Ishikawa (cell line): ENCODE data around the gene LRP5.

Experiments
- CEBPB ChIP-seq: IDR thresholded peaks from 2 replicates; pipeline ENCODE4 v1.6.1; 2012
- FOXM1 ChIP-seq: IDR thresholded peaks from 2 replicates; pipeline ENCODE4 v1.6.1; 2012; ENCODE audit warnings: low read depth, borderline replicate concordance
- TF ChIP-seq, protein P1 (sequence below): IDR thresholded peaks from 2 replicates; pipeline ENCODE4 v1.6.1; 2012; ENCODE audit warnings: low read depth, mild to moderate bottlenecking
- TF ChIP-seq, protein P2 (sequence below): IDR thresholded peaks from 2 replicates; pipeline ENCODE4 v1.6.1; 2012

DNA sequence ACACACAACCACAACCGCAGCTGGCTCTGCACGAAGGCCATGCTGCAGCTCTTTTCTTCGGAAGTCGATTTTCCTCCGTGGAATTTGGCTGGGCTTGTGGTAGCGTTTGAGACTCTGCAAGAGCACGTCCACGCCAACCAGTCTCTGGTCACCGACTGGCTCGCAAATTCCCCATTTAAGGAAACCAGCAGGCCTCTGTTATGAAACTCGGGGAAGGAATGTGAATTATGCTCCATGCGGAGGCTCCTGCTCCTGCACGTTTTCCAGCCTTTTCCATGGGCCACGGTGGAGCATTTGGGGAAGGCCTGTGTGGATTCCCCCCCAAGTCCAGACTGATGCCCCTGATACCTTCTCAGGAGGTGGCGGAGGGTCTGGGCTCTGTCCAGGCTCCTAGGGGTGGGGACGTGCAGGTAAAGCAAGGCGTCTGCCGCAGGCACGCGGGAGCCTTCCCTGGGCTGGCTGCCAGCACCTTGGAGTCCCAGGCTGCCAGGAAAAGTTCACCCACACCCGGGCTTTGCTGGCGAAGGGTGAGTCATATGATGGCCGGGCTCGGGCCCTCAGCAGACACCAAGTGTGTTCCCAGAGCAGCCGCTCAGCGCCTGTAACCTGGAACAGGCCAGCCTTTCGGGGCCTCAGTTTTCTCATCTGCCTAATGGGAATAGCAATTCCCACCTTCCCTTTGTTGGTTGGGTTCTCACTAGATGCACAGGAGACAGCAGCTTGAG lies 41.9 kb downstream of the LRP5 start:
- TF ChIP-seq FOXM1 (peak; percentile 40; the same call in 1 of the 2 replicates), CEBPB (peak; percentile 73)
- TF ChIP-seq, protein P1, sequence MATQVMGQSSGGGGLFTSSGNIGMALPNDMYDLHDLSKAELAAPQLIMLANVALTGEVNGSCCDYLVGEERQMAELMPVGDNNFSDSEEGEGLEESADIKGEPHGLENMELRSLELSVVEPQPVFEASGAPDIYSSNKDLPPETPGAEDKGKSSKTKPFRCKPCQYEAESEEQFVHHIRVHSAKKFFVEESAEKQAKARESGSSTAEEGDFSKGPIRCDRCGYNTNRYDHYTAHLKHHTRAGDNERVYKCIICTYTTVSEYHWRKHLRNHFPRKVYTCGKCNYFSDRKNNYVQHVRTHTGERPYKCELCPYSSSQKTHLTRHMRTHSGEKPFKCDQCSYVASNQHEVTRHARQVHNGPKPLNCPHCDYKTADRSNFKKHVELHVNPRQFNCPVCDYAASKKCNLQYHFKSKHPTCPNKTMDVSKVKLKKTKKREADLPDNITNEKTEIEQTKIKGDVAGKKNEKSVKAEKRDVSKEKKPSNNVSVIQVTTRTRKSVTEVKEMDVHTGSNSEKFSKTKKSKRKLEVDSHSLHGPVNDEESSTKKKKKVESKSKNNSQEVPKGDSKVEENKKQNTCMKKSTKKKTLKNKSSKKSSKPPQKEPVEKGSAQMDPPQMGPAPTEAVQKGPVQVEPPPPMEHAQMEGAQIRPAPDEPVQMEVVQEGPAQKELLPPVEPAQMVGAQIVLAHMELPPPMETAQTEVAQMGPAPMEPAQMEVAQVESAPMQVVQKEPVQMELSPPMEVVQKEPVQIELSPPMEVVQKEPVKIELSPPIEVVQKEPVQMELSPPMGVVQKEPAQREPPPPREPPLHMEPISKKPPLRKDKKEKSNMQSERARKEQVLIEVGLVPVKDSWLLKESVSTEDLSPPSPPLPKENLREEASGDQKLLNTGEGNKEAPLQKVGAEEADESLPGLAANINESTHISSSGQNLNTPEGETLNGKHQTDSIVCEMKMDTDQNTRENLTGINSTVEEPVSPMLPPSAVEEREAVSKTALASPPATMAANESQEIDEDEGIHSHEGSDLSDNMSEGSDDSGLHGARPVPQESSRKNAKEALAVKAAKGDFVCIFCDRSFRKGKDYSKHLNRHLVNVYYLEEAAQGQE = no peak
- TF ChIP-seq, protein P2, sequence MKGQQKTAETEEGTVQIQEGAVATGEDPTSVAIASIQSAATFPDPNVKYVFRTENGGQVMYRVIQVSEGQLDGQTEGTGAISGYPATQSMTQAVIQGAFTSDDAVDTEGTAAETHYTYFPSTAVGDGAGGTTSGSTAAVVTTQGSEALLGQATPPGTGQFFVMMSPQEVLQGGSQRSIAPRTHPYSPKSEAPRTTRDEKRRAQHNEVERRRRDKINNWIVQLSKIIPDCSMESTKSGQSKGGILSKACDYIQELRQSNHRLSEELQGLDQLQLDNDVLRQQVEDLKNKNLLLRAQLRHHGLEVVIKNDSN = peak; percentile 45; the same call in 1 of the 2 replicates
